LNCAP (cell line): ENCODE data around the gene STAC2.

Experiments
- TF ChIP-seq, protein P1 (sequence below): fragments of 450-650 bp; IDR thresholded peaks from 2 replicates; pipeline ENCODE4 v1.5.1; 2017; ENCODE audit warnings: mild to moderate bottlenecking

The STAC2 gene

DNA sequence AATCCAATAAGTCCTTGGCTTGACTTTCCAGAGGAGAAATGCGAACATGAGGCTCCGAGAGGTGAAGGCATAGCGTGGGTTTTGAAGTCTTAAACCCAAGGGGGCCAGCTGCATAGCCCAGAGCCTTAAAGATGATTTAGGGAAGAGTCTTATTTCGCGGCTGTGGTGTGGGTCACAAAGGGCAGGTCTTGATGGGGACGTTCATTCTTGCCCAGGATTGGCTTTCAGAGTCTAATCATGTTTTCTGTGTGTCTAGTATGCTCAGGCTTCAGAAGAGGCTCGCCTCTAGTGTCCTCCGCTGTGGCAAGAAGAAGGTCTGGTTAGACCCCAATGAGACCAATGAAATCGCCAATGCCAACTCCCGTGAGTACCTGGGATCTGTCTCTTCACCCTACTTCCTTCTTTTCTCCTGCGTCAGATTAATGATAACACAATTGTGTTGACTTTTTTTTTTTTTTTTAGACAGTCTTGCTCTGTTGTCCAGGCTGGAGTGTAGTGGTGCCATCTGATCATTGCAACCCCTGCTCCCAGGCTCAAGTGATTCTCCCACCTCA, 24.7 kb downstream of the STAC2 start:
- TF ChIP-seq, protein P1, sequence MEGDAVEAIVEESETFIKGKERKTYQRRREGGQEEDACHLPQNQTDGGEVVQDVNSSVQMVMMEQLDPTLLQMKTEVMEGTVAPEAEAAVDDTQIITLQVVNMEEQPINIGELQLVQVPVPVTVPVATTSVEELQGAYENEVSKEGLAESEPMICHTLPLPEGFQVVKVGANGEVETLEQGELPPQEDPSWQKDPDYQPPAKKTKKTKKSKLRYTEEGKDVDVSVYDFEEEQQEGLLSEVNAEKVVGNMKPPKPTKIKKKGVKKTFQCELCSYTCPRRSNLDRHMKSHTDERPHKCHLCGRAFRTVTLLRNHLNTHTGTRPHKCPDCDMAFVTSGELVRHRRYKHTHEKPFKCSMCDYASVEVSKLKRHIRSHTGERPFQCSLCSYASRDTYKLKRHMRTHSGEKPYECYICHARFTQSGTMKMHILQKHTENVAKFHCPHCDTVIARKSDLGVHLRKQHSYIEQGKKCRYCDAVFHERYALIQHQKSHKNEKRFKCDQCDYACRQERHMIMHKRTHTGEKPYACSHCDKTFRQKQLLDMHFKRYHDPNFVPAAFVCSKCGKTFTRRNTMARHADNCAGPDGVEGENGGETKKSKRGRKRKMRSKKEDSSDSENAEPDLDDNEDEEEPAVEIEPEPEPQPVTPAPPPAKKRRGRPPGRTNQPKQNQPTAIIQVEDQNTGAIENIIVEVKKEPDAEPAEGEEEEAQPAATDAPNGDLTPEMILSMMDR, result no peak

DNA sequence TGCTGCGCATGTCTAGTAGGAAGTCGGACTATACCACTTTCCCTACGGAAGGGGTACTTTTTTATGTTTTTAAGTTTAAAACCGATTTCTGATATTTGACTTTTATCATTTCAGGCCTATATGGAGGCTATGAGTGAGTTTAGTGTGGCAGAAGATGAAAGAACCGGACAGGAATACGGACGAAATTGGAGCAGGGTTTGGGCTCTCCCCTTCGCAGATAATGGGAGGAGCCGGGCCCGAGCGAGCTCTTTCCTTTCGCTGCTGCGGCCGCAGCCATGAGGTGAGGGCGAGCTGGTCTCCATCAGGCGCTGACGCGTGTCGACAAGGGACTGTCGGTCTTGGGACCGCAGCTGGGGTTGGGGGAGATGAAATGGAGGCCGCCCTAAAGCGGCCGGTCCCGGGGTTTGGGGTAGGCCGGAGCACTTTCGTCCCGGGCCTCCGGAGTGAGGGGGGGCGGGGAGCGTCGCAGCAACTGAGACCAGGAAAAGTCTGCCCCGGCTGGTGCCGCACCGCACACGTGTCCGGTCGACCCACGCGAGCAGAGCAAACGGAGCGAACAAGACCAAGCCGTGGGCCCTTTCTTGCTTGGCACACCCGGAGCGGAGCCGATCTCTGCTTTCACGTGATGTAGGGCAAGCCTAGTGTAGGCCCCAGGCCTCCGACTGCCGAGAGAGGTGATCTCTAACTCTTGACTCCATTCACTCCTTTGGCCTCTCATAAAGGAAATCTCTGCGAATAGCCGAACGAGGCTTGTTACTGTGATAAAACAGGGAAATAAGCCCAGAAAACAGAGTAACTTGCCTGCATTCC, 25.5 kb downstream of the STAC2 start, which contains the start of gene RPL19:
RPL19 (plus strand) TSS at position 214 of the 810 bp plus-strand sequence; CDS start at position 276, 62 bp downstream.
- TF ChIP-seq, protein P1, result no peak

DNA sequence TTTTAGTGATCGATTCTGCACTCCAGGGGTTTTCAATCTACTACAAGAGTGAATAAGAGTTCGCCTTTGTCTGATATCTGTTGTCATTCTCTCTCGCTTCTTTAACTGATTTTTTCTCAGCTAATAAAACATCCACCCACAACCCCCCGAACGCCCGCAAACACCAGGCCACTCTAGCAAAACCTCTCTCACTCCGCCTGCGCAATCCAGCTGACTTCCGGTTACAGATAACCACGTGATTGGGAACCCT, 26.0 kb downstream of the STAC2 start:
- TF ChIP-seq, protein P1, result no peak

DNA sequence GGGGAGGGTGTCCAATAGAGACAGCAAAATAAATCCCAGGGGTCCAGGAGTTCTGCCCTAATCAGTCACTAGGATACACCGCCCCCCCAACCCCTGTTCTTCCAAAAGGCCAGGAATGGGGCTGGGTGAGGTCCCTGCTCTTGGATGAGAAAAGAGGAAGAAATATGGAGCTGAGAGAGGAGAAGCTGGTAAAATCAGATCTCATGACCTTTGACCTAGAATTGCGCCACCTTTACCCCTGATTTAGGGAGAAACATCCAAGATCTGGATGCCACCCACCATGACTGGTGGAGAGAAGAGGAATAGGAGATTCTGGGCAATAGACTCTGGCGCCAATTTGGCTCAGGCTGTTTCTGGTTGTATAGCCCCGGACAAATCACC, 27.6 kb downstream of the STAC2 start:
- TF ChIP-seq, protein P1, result no peak

GRCh38 chr17:39197380-39198185, 28.2 kb downstream of the STAC2 start, which contains the start of gene CACNB1:
TSS of gene CACNB1 (minus strand) at chr17:39197669. CDS start at chr17:39197495, 174 bp downstream.
- TF ChIP-seq, protein P1, result no peak

DNA sequence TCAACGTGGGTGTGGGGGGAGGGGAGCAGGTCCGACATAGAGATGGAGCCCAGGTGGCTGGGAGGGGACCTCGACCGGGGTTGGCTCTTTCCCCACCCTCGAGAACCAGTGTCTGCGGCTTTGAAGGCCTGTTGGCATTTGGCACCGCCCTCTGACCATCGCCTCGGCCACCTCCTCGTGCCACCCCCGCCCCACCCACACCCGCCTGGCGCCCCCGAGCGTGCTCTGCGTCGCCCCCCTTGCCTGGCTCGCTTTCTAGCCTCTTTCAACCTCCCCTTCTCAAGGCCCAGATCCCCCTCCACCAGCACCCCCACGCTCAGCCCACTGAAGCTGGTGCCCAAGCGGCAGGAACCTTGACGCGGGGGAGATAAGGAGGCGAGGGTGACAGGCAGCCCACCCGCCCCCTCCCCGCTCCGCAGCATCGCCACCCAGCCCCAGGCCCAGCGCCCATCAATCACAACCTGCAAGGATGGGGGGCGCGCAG, 28.9 kb downstream of the STAC2 start:
- TF ChIP-seq, protein P1, result no peak

DNA sequence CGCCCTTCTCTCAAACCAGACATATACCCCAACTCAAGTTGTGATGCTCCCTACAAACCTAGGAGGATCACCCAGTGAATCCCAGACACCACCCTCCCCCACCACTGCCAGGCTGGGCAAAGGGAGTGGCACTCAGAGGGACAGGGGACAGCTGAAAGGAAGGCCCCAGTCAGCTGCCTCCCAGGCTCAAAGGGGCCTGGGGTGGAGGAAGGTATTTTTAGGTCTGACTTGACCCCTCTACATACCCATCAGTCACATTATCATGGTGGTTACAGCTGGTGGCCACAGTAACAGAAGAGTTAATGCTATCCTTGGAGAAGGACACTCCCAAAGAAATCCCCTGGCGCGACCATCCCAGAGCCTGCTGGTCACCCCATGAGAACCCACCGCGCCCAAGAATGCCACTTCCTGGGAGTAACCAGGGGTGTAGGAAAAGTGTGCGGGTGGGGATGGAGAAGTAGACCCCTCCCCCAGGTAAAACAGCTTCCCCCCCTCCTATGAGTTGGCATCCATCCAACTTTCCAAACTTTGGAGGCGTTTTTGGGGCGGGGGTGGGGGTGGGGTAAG, 29.4 kb downstream of the STAC2 start:
- TF ChIP-seq, protein P1, result no peak
